Fibroblast of villous mesenchyme (primary cell): ENCODE measurements around the gene LPCAT2. TPM values are rescaled to one million over a fixed set of nuclear protein-coding genes. Genes with fewer than 3 reads are reported as not detected.

Experiments
- DNase-seq: peaks from one replicate; pipeline ENCODE4 v3.0.0-alpha.2; 2010; ENCODE audit warnings: low read depth
- H3K4me3 ChIP-seq: 2 replicates; pipeline ENCODE4 v1.5.1; 2011; ENCODE audit warnings: low read depth, mild to moderate bottlenecking, low read length
- CTCF ChIP-seq: IDR thresholded peaks from 2 replicates; pipeline ENCODE4 v1.5.1; 2012; ENCODE audit warnings: low read depth, mild to moderate bottlenecking, low read length; ENCODE audit not compliant: insufficient read depth
- total RNA-seq: library from RNA; depleted of rRNA; stranded (reverse); fragments of >200 nt; gene quantifications from 2 replicates; pipeline ENCODE4 v1.2.3, GENCODE V29; 2012

Gene LPCAT2
- total RNA-seq = 47.7 and 54.8 TPM in 2 replicates

GRCh38 chr16:55508941-55509931 is at the start of gene LPCAT2:
TSS of gene LPCAT2 (plus strand) at chr16:55509072. CDS start at chr16:55509182, 110 bp downstream.
- H3K4me3 ChIP-seq = peak within 1 kb of the TSS; percentile 80
- TF ChIP-seq CTCF = no peak
- DNase-seq = peak; percentile 87

- H3K4me3 ChIP-seq = no peak overlapping the region
- no peak for DNase-seq
- no peak for TF ChIP-seq CTCF
Observed at GRCh38 chr16:55462241-55462640, 46.6 kb upstream of the LPCAT2 start.

- H3K4me3 ChIP-seq = no peak overlapping the region
- no peak for TF ChIP-seq CTCF
- DNase-seq = no peak
Observed at GRCh38 chr16:55464375-55464774, 44.5 kb upstream of the LPCAT2 start.

- TF ChIP-seq CTCF = peak; percentile 100
- H3K4me3 ChIP-seq = peak overlapping the region; percentile 29
- peak; percentile 86 for DNase-seq
Observed at GRCh38 chr16:55465077-55465896, 43.6 kb upstream of the LPCAT2 start.

GRCh38 chr16:55466209-55466608 is 42.7 kb upstream of the LPCAT2 start:
- no peak for TF ChIP-seq CTCF
- no peak for DNase-seq
- no peak overlapping the region for H3K4me3 ChIP-seq

- no peak for DNase-seq
- no peak overlapping the region for H3K4me3 ChIP-seq
- no peak for TF ChIP-seq CTCF
Observed at GRCh38 chr16:55467898-55468297, 41.0 kb upstream of the LPCAT2 start.
